ENCODE measurements around the gene MYO5B. TPM values are rescaled to one million over a fixed set of nuclear protein-coding genes. Genes with fewer than 3 reads are reported as not detected.

The MYO5B gene
- total RNA-seq, 1 experiment from 2014 or later, result 32.1 TPM

GRCh38 chr18:49999128-49999527, 195.8 kb downstream of the MYO5B start:
- no peaks in the 10 kb centered on the region for H3K9me2 ChIP-seq (ENCODE audit: insufficient read depth)
- H3K4me1 ChIP-seq (ENCODE audit: control insufficient read depth in 1 of 2, insufficient read depth in 2 of 2, low read length in 2 of 2), result peaks cover 8 to 18% of the 10 kb centered on the region in 2 experiments
- H3K27me3 ChIP-seq (ENCODE audit: insufficient read depth, low read length), result no peaks in the 10 kb centered on the region
- TSS peak; percentile 18 for BruUV-seq (replicated peaks)
- ATAC-seq, result no peak
- H3K4me2 ChIP-seq (ENCODE audit: low read length), result no peak overlapping the region
- H2AFZ ChIP-seq (ENCODE audit: low read depth, low read length, poor library complexity, severe bottlenecking), result no peak overlapping the region
- H3K27ac ChIP-seq (ENCODE audit: low read depth, low read length), result no peak overlapping the region
- ChIA-PET RAD21 (ENCODE audit: low non-redundant PET in 1 of 2, low total read pairs in 2 of 2, uncharacterized antibody in 2 of 2, unreplicated experiment in 2 of 2) (no interaction called here), CTCF (no interaction called here), POLR2A (no interaction called here)
- no peaks in the 10 kb centered on the region for H3K9me3 ChIP-seq (ENCODE audit: control insufficient read depth in 1 of 2, insufficient read depth in 1 of 2, low read depth in 1 of 2, low read length in 2 of 2)
- no peak overlapping the region for H3K9ac ChIP-seq (ENCODE audit: low read length)
- no peak for TF ChIP-seq POLR2AphosphoS5 (IDR thresholded peaks at IDR 0.05; ENCODE audit: low read depth, low read length)
- TF ChIP-seq FOSL1 (IDR thresholded peaks at IDR 0.05; ENCODE audit: low read depth), result no peak
- TF ChIP-seq POLR2A (IDR thresholded peaks at IDR 0.05; ENCODE audit: borderline replicate concordance, extremely low read depth, insufficient read depth, insufficient read length), result no peak
- intact Hi-C loops (cut with micrococcal nuclease), result no loop called here
- no peak for DNase-seq (ENCODE audit: low read depth, low spot score)
- no peaks in the 10 kb centered on the region for H3K36me3 ChIP-seq (ENCODE audit: control insufficient read depth in 1 of 2, insufficient read depth in 2 of 2, low read length in 2 of 2)
- H3K4me3 ChIP-seq (replicated peaks in 1 of 2; ENCODE audit: low read depth in 1 of 2, low read length in 2 of 2), result no peak overlapping the region
- no peaks in the 10 kb centered on the region for H4K20me1 ChIP-seq (ENCODE audit: insufficient read depth)
- no peaks in the 10 kb centered on the region for H3K79me2 ChIP-seq (ENCODE audit: insufficient read depth, low read length)

GRCh38 chr18:49997558-49997957, 197.4 kb downstream of the MYO5B start:
- Histone ChIP-seq H3K4me3 (replicated peaks in 1 of 2; ENCODE audit: low read depth in 1 of 2, low read length in 2 of 2) (no peak overlapping the region), H2AFZ (ENCODE audit: low read depth, low read length, poor library complexity, severe bottlenecking) (no peak overlapping the region), H3K27ac (ENCODE audit: low read depth, low read length) (no peak overlapping the region), H3K4me1 (ENCODE audit: control insufficient read depth in 1 of 2, insufficient read depth in 2 of 2, low read length in 2 of 2) (peaks cover 8 to 18% of the 10 kb centered on the region in 2 experiments), H4K20me1 (ENCODE audit: insufficient read depth) (no peaks in the 10 kb centered on the region), H3K27me3 (ENCODE audit: insufficient read depth, low read length) (no peaks in the 10 kb centered on the region), H3K36me3 (ENCODE audit: control insufficient read depth in 1 of 2, insufficient read depth in 2 of 2, low read length in 2 of 2) (no peaks in the 10 kb centered on the region), H3K9ac (ENCODE audit: low read length) (no peak overlapping the region), H3K9me3 (ENCODE audit: control insufficient read depth in 1 of 2, insufficient read depth in 1 of 2, low read depth in 1 of 2, low read length in 2 of 2) (no peaks in the 10 kb centered on the region), H3K4me2 (ENCODE audit: low read length) (no peak overlapping the region), H3K9me2 (ENCODE audit: insufficient read depth) (no peaks in the 10 kb centered on the region), H3K79me2 (ENCODE audit: insufficient read depth, low read length) (no peaks in the 10 kb centered on the region)
- intact Hi-C loops (cut with micrococcal nuclease), result no loop called here
- CTCF ChIA-PET, result no interaction called here
- RAD21 ChIA-PET (ENCODE audit: low non-redundant PET in 1 of 2, low total read pairs in 2 of 2, uncharacterized antibody in 2 of 2, unreplicated experiment in 2 of 2), result no interaction called here
- no TSS peak for BruUV-seq (replicated peaks)
- no peak for DNase-seq (ENCODE audit: low read depth, low spot score)
- ATAC-seq, result no peak
- POLR2A ChIA-PET, result no interaction called here
- TF ChIP-seq TCF7L2 (IDR thresholded peaks at IDR 0.05; ENCODE audit: borderline replicate concordance, extremely low read depth, insufficient read depth, insufficient read length) (no peak), CBX3 (IDR thresholded peaks at IDR 0.05; ENCODE audit: low read depth) (no peak), MAX (IDR thresholded peaks at IDR 0.05) (no peak), FOSL1 (IDR thresholded peaks at IDR 0.05; ENCODE audit: low read depth) (no peak), CEBPB (IDR thresholded peaks at IDR 0.05; ENCODE audit: low read depth) (no peak), EGR1 (IDR thresholded peaks at IDR 0.05; ENCODE audit: low read depth) (no peak), YY1 (IDR thresholded peaks at IDR 0.05; ENCODE audit: extremely low read depth, insufficient replicate concordance, low read depth, low read length) (no peak), EZH2phosphoT487 (IDR thresholded peaks at IDR 0.05; ENCODE audit: borderline replicate concordance) (no peak), POLR2A (IDR thresholded peaks at IDR 0.05; ENCODE audit: borderline replicate concordance, extremely low read depth, insufficient read depth, insufficient read length) (no peak), JUND (IDR thresholded peaks at IDR 0.05) (no peak), ZFX (IDR thresholded peaks at IDR 0.05) (no peak), ELF1 (IDR thresholded peaks at IDR 0.05; ENCODE audit: borderline replicate concordance, low read depth) (no peak), CTCF (IDR thresholded peaks at IDR 0.05 in 2 of 3, conservative IDR thresholded peaks at IDR 0.05 in 1 of 3; ENCODE audit: borderline replicate concordance in 1 of 3, insufficient read depth in 1 of 3, low read depth in 2 of 3, low read length in 2 of 3) (no peak), ATF3 (IDR thresholded peaks at IDR 0.05) (no peak), SP1 (IDR thresholded peaks at IDR 0.05; ENCODE audit: low read depth) (no peak)
- TF ChIP-seq, protein P1, sequence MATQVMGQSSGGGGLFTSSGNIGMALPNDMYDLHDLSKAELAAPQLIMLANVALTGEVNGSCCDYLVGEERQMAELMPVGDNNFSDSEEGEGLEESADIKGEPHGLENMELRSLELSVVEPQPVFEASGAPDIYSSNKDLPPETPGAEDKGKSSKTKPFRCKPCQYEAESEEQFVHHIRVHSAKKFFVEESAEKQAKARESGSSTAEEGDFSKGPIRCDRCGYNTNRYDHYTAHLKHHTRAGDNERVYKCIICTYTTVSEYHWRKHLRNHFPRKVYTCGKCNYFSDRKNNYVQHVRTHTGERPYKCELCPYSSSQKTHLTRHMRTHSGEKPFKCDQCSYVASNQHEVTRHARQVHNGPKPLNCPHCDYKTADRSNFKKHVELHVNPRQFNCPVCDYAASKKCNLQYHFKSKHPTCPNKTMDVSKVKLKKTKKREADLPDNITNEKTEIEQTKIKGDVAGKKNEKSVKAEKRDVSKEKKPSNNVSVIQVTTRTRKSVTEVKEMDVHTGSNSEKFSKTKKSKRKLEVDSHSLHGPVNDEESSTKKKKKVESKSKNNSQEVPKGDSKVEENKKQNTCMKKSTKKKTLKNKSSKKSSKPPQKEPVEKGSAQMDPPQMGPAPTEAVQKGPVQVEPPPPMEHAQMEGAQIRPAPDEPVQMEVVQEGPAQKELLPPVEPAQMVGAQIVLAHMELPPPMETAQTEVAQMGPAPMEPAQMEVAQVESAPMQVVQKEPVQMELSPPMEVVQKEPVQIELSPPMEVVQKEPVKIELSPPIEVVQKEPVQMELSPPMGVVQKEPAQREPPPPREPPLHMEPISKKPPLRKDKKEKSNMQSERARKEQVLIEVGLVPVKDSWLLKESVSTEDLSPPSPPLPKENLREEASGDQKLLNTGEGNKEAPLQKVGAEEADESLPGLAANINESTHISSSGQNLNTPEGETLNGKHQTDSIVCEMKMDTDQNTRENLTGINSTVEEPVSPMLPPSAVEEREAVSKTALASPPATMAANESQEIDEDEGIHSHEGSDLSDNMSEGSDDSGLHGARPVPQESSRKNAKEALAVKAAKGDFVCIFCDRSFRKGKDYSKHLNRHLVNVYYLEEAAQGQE (IDR thresholded peaks at IDR 0.05; ENCODE audit: low read depth), result no peak
